CD14-positive monocyte (primary cell): ENCODE data around the gene IL27RA. TPM values are rescaled to one million over a fixed set of nuclear protein-coding genes. Genes with fewer than 3 reads are reported as not detected.

Experiments used
- DNase-seq, 3 donors: peaks; one replicate each; pipeline ENCODE4 v3.0.0-alpha.2; 2011 to 2022
- H2AFZ ChIP-seq: 2 replicates; pipeline ENCODE4 v1.6.0; 2012; ENCODE audit warnings: mild to moderate bottlenecking, low read depth, low read length, inconsistent platforms; ENCODE audit not compliant: insufficient read depth, poor library complexity, severe bottlenecking
- H3K27ac ChIP-seq, 2 donors: 1 replicate in 1 of 2; 2 replicates in 1 of 2; pipeline ENCODE4 v1.5.1; 2012 to 2013; ENCODE audit warnings: low read length in 2 of 2, control low read depth in 1 of 2, inconsistent platforms in 1 of 2, low read depth in 1 of 2, mild to moderate bottlenecking in 1 of 2
- H3K27me3 ChIP-seq, 2 donors: one replicate each; pipeline versions ENCODE4 v1.6.0 to v1.6.1; 2011 to 2013; ENCODE audit warnings: low read length in 2 of 2; ENCODE audit not compliant: control insufficient read depth in 2 of 2, insufficient read depth in 2 of 2
- H3K36me3 ChIP-seq, 2 donors: replicated peaks in 1 of 2; 1 replicate in 1 of 2; 2 replicates in 1 of 2; pipeline versions ENCODE4 v1.5.1 to v1.6.1; 2012 to 2013; ENCODE audit warnings: low read length in 2 of 2, control low read depth in 1 of 2, inconsistent platforms in 1 of 2, mild to moderate bottlenecking in 1 of 2; ENCODE audit not compliant: insufficient read depth in 2 of 2, control insufficient read depth in 1 of 2
- H3K4me1 ChIP-seq, 2 donors: 1 replicate in 1 of 2; 2 replicates in 1 of 2; pipeline versions ENCODE4 v1.5.1 to v1.6.1; 2012 to 2013; ENCODE audit warnings: low read length in 2 of 2, control low read depth in 1 of 2, inconsistent platforms in 1 of 2, mild to moderate bottlenecking in 1 of 2, moderate library complexity in 1 of 2; ENCODE audit not compliant: insufficient read depth in 2 of 2, control insufficient read depth in 1 of 2
- H3K4me2 ChIP-seq: replicated peaks from 2 replicates; pipeline ENCODE3; 2012; ENCODE audit warnings: low read length, moderate library complexity, mild to moderate bottlenecking; ENCODE audit not compliant: poor library complexity, severe bottlenecking; ENCODE audit errors: extremely low read depth
- H3K4me3 ChIP-seq, 3 experiments: fragments of 200-600 bp in 1 of 3; sonication (generic) in 1 of 3; replicated peaks in 1 of 3; 1 replicate in 2 of 3; 2 replicates in 1 of 3; pipeline ENCODE4 v1.5.1; 2011 to 2013; ENCODE audit warnings: low read length in 3 of 3, mild to moderate bottlenecking in 3 of 3, control low read depth in 2 of 3, low read depth in 2 of 3, inconsistent platforms in 1 of 3, moderate library complexity in 1 of 3
- H3K79me2 ChIP-seq: 2 replicates; pipeline ENCODE4 v1.6.0; 2012; ENCODE audit warnings: mild to moderate bottlenecking, control low read depth, inconsistent platforms, low read length, moderate library complexity; ENCODE audit not compliant: insufficient read depth
- H3K9ac ChIP-seq: 2 replicates; pipeline ENCODE4 v1.6.0; 2017; ENCODE audit warnings: low read length, mild to moderate bottlenecking; ENCODE audit not compliant: insufficient read depth, poor library complexity, severe bottlenecking
- H3K9me3 ChIP-seq, 2 donors: replicated peaks in 1 of 2; 1 replicate in 1 of 2; 2 replicates in 1 of 2; pipeline versions ENCODE4 v1.5.1 to v1.6.1; 2012 to 2013; ENCODE audit warnings: low read length in 2 of 2, control low read depth in 1 of 2; ENCODE audit not compliant: control insufficient read depth in 1 of 2, insufficient read depth in 1 of 2
- H4K20me1 ChIP-seq: 2 replicates; pipeline ENCODE4 v1.6.0; 2012; ENCODE audit warnings: mild to moderate bottlenecking, low read length, control low read depth, moderate library complexity; ENCODE audit not compliant: insufficient read depth
- H3K27ac Mint-ChIP-seq, 7 donors: one replicate each; pipeline ENCODE4 v1.8.0; 2020; ENCODE audit warnings: mild to moderate bottlenecking in 7 of 7, mixed read lengths in 7 of 7, moderate library complexity in 6 of 7, inconsistent platforms in 2 of 7
- H3K27me3 Mint-ChIP-seq, 3 donors: one replicate each; pipeline ENCODE4 v1.8.0; 2021 to 2022; ENCODE audit warnings: low read depth in 3 of 3, mild to moderate bottlenecking in 3 of 3, mixed read lengths in 3 of 3, moderate library complexity in 3 of 3, inconsistent platforms in 1 of 3
- H3K36me3 Mint-ChIP-seq, 2 donors: one replicate each; pipeline ENCODE4 v1.8.0; 2020; ENCODE audit warnings: mixed read lengths in 2 of 2, inconsistent platforms in 1 of 2, mild to moderate bottlenecking in 1 of 2
- H3K4me1 Mint-ChIP-seq: one replicate; pipeline ENCODE4 v1.8.0; 2020; ENCODE audit warnings: mild to moderate bottlenecking, mixed read lengths
- H3K4me3 Mint-ChIP-seq, 2 donors: one replicate each; pipeline ENCODE4 v1.8.0; 2020; ENCODE audit warnings: mild to moderate bottlenecking in 2 of 2, mixed read lengths in 2 of 2, moderate library complexity in 1 of 2
- H3K9me3 Mint-ChIP-seq, 7 donors: one replicate each; pipeline ENCODE4 v1.8.0; 2020 to 2022; ENCODE audit warnings: mixed read lengths in 7 of 7, mild to moderate bottlenecking in 6 of 7, moderate library complexity in 6 of 7, inconsistent platforms in 2 of 7
- WGBS: methylation state at CpG from one replicate; pipeline ENCODE4 v1.1.5; 2013; ENCODE audit warnings: missing lambda C conversion rate; ENCODE audit not compliant: insufficient coverage; 5-methylcytosine and 5-hydroxymethylcytosine counted together
- intact Hi-C, 2 donors: fragments of 100-400 bp; cut with micrococcal nuclease; formaldehyde crosslinking; loops; one replicate each; pipeline versions ENCODE4 v1.15.0 to v1.15.1; 2023
- polyA plus RNA-seq, 3 donors: library from polyadenylated mRNA; depleted of rRNA in 1 of 3; unstranded in 2 of 3; stranded (reverse) in 1 of 3; fragments of 300-500 nt in 2 of 3; fragments of >200 nt in 1 of 3; fragmentation: Illumina TruSeq in 2 of 3; gene quantifications; 1 replicate in 2 of 3; 2 replicates in 1 of 3; pipeline ENCODE4 v1.2.3, GENCODE V29; 2012 to 2021
- TF ChIP-seq, protein P1 (sequence below): fragments of 200-600 bp; IDR thresholded peaks from one replicate; pipeline ENCODE4 v1.8.0; 2022; ENCODE audit warnings: antibody characterized with exemption, mild to moderate bottlenecking

Gene IL27RA
- polyA plus RNA-seq, 3 donors: 40.4 to 61.5 (median 54.9) TPM

DNA sequence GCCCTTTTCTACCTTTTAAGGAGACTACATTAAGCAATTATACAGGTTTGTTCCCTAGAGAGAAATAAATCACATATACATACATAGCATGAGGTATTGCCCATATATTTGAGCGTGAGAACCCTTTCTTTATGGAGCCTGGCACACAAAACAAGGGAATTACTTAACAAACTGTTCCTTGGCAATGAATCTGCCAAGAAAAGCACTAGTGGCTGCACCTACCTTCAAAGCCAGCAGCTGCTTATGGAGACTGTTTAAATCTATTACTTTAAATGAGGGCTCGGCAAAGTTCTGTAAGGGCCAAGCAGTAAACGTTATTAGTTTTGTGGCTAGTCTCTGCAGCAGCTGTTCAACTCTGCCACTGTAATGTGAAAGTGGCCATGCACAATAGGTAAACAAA, 32.5 kb upstream of the IL27RA start:
- TF ChIP-seq, protein P1, sequence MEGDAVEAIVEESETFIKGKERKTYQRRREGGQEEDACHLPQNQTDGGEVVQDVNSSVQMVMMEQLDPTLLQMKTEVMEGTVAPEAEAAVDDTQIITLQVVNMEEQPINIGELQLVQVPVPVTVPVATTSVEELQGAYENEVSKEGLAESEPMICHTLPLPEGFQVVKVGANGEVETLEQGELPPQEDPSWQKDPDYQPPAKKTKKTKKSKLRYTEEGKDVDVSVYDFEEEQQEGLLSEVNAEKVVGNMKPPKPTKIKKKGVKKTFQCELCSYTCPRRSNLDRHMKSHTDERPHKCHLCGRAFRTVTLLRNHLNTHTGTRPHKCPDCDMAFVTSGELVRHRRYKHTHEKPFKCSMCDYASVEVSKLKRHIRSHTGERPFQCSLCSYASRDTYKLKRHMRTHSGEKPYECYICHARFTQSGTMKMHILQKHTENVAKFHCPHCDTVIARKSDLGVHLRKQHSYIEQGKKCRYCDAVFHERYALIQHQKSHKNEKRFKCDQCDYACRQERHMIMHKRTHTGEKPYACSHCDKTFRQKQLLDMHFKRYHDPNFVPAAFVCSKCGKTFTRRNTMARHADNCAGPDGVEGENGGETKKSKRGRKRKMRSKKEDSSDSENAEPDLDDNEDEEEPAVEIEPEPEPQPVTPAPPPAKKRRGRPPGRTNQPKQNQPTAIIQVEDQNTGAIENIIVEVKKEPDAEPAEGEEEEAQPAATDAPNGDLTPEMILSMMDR: no peak
- intact Hi-C loops: loop anchor here in 1 of 2 donors (5.0 kb wide), 1 partner anchor 33 kb away; the partner anchor contains the start of gene IL27RA
- Histone ChIP-seq H3K9me3 (peaks cover 4 to 7% of the 10 kb centered on the region in 2 donors), H3K27ac (no peak overlapping the region), H3K4me1 (peaks cover 19 to 24% of the 10 kb centered on the region in 2 donors), H3K79me2 (peaks cover 86% of the 10 kb centered on the region), H3K27me3 (no peaks in the 10 kb centered on the region), H3K4me3 (no peak overlapping the region), H3K4me2 (no peak overlapping the region), H3K9ac (no peak overlapping the region), H4K20me1 (peaks cover 7% of the 10 kb centered on the region), H2AFZ (no peak overlapping the region), H3K36me3 (peaks cover 19 to 56% of the 10 kb centered on the region in 2 donors)
- H3K9me3 Mint-ChIP-seq: peaks cover 0 to 9% (median 4%) of the 10 kb centered on the region in 7 donors
- 100% methylated on average over 1 of the region's 3 CpGs for WGBS
- no peak overlapping the region for H3K27ac Mint-ChIP-seq
- H3K36me3 Mint-ChIP-seq: peaks cover 25 to 56% of the 10 kb centered on the region in 2 donors
- no peak for DNase-seq
- H3K27me3 Mint-ChIP-seq: peaks cover 0 to 1% (median 0%) of the 10 kb centered on the region in 3 donors
- peaks cover 24% of the 10 kb centered on the region for H3K4me1 Mint-ChIP-seq
- no peak overlapping the region for H3K4me3 Mint-ChIP-seq

DNA sequence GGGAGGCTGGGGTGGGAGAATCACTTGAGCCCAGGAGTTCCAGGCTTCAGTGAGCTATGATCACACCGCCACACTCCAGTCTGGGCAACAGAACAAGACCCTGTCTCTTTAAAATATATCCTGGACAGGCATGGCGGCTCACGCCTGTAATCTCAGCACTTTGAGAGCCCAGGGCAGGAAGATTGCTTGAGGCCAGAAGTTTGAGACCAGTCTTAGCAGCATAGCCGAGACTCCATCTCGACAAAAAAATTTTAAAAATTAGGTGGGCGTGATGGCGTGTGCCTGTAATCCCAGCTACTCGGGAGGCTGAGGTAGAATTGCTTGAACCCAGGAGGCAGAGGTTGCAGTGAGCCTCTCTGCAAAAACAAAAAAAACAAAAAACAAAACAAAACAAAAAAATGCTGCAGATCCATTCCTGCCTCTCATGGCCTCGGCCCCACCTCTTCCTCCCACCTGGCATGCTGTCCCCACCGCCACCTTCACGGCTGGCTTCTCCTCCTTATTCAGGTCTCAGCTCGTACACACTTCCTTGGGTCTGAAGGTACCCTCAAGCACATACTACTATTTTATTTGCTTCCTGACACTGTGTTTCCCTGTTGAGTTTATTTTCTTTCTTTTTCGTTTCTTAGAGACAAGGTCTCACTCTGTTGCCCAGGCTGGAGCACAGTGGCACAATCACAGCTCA, 30.7 kb upstream of the IL27RA start:
- Mint-ChIP-seq H3K4me3 (no peak overlapping the region), H3K27me3 (peaks cover 0 to 1% (median 0%) of the 10 kb centered on the region in 3 donors), H3K27ac (peak overlapping the region in 4 of 7 donors; percentile 18 to 83 (median 62)), H3K9me3 (peaks cover 0 to 10% (median 4%) of the 10 kb centered on the region in 7 donors), H3K4me1 (peaks cover 39% of the 10 kb centered on the region), H3K36me3 (peaks cover 23 to 49% of the 10 kb centered on the region in 2 donors)
- Histone ChIP-seq H3K9me3 (peaks cover 4 to 7% of the 10 kb centered on the region in 2 donors), H3K36me3 (peaks cover 14 to 47% of the 10 kb centered on the region in 2 donors), H3K27ac (no peak overlapping the region), H2AFZ (no peak overlapping the region), H4K20me1 (peaks cover 7% of the 10 kb centered on the region), H3K4me2 (no peak overlapping the region), H3K27me3 (no peaks in the 10 kb centered on the region), H3K79me2 (peaks cover 83% of the 10 kb centered on the region), H3K4me1 (peaks cover 33 to 39% of the 10 kb centered on the region in 2 donors), H3K4me3 (no peak overlapping the region), H3K9ac (no peak overlapping the region)
- DNase-seq: no peak
- intact Hi-C loops: loop anchor here (5.0 kb wide), 2 partner anchors 34 to 116 kb away; partner anchors contain the start of gene PRKACA (in 1 of the 2)
- WGBS: 97% methylated on average over 10 of the region's 13 CpGs
- TF ChIP-seq, protein P1: no peak
